ENCODE measurements around the gene CENPN. TPM values are rescaled to one million over a fixed set of nuclear protein-coding genes. Genes with fewer than 3 reads are reported as not detected.

The CENPN gene
- total and polyA plus RNA-seq, 2 of the 13 experiments (the other 11 are each of a cell fraction or from before 2014, with no cell fraction given): 29.7 to 129 TPM

DNA sequence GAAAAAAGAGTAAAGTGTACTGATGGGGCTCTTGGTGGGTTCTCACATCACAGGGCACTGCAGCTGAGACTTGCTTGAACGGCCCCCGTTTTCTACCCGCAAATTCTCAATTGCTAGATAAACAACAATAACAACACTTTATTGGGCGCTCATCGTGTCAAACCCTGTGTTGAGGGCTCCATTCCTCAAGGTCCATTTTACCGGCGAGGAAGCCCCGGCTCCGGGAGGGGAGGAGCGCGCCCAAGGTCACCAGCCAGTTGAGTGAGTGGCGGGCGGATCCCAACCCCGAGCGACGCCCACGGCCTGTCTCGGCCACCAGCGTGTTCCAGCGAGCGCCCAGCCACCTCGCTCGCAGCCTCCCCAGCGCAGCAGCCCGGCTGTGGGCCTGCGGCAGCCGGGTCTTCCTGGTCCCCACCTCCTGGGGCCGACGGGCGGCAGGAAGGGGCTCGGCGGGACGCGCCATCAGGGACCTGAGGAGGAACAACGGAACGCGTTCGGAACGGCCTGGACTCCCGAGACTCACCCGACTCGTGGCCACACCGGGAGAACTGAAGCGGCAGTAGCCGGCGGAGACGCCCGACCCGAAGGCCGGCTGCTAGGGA, 702 bp upstream of the CENPN start (continued):
- TF ChIP-seq, protein P1, sequence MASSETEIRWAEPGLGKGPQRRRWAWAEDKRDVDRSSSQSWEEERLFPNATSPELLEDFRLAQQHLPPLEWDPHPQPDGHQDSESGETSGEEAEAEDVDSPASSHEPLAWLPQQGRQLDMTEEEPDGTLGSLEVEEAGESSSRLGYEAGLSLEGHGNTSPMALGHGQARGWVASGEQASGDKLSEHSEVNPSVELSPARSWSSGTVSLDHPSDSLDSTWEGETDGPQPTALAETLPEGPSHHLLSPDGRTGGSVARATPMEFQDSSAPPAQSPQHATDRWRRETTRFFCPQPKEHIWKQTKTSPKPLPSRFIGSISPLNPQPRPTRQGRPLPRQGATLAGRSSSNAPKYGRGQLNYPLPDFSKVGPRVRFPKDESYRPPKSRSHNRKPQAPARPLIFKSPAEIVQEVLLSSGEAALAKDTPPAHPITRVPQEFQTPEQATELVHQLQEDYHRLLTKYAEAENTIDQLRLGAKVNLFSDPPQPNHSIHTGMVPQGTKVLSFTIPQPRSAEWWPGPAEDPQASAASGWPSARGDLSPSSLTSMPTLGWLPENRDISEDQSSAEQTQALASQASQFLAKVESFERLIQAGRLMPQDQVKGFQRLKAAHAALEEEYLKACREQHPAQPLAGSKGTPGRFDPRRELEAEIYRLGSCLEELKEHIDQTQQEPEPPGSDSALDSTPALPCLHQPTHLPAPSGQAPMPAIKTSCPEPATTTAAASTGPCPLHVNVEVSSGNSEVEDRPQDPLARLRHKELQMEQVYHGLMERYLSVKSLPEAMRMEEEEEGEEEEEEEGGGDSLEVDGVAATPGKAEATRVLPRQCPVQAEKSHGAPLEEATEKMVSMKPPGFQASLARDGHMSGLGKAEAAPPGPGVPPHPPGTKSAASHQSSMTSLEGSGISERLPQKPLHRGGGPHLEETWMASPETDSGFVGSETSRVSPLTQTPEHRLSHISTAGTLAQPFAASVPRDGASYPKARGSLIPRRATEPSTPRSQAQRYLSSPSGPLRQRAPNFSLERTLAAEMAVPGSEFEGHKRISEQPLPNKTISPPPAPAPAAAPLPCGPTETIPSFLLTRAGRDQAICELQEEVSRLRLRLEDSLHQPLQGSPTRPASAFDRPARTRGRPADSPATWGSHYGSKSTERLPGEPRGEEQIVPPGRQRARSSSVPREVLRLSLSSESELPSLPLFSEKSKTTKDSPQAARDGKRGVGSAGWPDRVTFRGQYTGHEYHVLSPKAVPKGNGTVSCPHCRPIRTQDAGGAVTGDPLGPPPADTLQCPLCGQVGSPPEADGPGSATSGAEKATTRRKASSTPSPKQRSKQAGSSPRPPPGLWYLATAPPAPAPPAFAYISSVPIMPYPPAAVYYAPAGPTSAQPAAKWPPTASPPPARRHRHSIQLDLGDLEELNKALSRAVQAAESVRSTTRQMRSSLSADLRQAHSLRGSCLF (CRISPR knock-in tag; IDR thresholded peaks at IDR 0.05; ENCODE audit: borderline replicate concordance): no peak
- TF ChIP-seq KMT2B (CRISPR knock-in tag; IDR thresholded peaks at IDR 0.05) (no peak), U2AF1 (optimal IDR thresholded peaks at IDR 0.05; ENCODE audit: low read depth, low read length) (no peak), ZNF713 (CRISPR knock-in tag; IDR thresholded peaks at IDR 0.05) (no peak), SP4 (CRISPR knock-in tag; IDR thresholded peaks at IDR 0.05) (no peak), FOXC1 (CRISPR knock-in tag; IDR thresholded peaks at IDR 0.05; ENCODE audit: borderline replicate concordance) (no peak; the same call in 1 of the 2 replicates), ZNF878 (CRISPR knock-in tag; IDR thresholded peaks at IDR 0.05) (no peak), DNMT1 (CRISPR knock-in tag; IDR thresholded peaks at IDR 0.05) (peak; percentile 67), SNRNP70 (IDR thresholded peaks at IDR 0.05; ENCODE audit: low read depth, low read length) (no peak), SNAPC2 (CRISPR knock-in tag; IDR thresholded peaks at IDR 0.05) (no peak), ZNF746 (CRISPR knock-in tag; IDR thresholded peaks at IDR 0.05) (peak; percentile 53; the same call in 1 of the 2 replicates), GATAD1 (CRISPR knock-in tag; IDR thresholded peaks at IDR 0.05) (no peak), ZNF7 (CRISPR knock-in tag; IDR thresholded peaks at IDR 0.05) (no peak), ZNF30 (CRISPR knock-in tag; IDR thresholded peaks at IDR 0.05) (no peak)
- TF ChIP-seq, protein P2, sequence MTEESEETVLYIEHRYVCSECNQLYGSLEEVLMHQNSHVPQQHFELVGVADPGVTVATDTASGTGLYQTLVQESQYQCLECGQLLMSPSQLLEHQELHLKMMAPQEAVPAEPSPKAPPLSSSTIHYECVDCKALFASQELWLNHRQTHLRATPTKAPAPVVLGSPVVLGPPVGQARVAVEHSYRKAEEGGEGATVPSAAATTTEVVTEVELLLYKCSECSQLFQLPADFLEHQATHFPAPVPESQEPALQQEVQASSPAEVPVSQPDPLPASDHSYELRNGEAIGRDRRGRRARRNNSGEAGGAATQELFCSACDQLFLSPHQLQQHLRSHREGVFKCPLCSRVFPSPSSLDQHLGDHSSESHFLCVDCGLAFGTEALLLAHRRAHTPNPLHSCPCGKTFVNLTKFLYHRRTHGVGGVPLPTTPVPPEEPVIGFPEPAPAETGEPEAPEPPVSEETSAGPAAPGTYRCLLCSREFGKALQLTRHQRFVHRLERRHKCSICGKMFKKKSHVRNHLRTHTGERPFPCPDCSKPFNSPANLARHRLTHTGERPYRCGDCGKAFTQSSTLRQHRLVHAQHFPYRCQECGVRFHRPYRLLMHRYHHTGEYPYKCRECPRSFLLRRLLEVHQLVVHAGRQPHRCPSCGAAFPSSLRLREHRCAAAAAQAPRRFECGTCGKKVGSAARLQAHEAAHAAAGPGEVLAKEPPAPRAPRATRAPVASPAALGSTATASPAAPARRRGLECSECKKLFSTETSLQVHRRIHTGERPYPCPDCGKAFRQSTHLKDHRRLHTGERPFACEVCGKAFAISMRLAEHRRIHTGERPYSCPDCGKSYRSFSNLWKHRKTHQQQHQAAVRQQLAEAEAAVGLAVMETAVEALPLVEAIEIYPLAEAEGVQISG (CRISPR knock-in tag; IDR thresholded peaks at IDR 0.05): 0 out of 2 replicates have a peak, but pooled peaks have one; percentile 39
- TF ChIP-seq, protein P3, sequence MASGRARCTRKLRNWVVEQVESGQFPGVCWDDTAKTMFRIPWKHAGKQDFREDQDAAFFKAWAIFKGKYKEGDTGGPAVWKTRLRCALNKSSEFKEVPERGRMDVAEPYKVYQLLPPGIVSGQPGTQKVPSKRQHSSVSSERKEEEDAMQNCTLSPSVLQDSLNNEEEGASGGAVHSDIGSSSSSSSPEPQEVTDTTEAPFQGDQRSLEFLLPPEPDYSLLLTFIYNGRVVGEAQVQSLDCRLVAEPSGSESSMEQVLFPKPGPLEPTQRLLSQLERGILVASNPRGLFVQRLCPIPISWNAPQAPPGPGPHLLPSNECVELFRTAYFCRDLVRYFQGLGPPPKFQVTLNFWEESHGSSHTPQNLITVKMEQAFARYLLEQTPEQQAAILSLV (CRISPR knock-in tag; IDR thresholded peaks at IDR 0.05; ENCODE audit: borderline replicate concordance): peak; percentile 91; the same call in 1 of the 2 replicates
- TF ChIP-seq, protein P4, sequence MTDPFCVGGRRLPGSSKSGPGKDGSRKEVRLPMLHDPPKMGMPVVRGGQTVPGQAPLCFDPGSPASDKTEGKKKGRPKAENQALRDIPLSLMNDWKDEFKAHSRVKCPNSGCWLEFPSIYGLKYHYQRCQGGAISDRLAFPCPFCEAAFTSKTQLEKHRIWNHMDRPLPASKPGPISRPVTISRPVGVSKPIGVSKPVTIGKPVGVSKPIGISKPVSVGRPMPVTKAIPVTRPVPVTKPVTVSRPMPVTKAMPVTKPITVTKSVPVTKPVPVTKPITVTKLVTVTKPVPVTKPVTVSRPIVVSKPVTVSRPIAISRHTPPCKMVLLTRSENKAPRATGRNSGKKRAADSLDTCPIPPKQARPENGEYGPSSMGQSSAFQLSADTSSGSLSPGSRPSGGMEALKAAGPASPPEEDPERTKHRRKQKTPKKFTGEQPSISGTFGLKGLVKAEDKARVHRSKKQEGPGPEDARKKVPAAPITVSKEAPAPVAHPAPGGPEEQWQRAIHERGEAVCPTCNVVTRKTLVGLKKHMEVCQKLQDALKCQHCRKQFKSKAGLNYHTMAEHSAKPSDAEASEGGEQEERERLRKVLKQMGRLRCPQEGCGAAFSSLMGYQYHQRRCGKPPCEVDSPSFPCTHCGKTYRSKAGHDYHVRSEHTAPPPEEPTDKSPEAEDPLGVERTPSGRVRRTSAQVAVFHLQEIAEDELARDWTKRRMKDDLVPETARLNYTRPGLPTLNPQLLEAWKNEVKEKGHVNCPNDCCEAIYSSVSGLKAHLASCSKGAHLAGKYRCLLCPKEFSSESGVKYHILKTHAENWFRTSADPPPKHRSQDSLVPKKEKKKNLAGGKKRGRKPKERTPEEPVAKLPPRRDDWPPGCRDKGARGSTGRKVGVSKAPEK (CRISPR knock-in tag; IDR thresholded peaks at IDR 0.05; ENCODE audit: borderline replicate concordance): no peak

Data from HepG2 (cell line).